COLO668 (cell line): ENCODE measurements around the gene MAS1.
"Not testable (repeated sequence)": the region's sequence is repeated elsewhere in the genome, so short reads cannot be mapped to it uniquely, and the experiment has no call there.

Experiments
- DNase-seq: peaks from one replicate; lab custom pipeline; 2025; ENCODE audit not compliant: unreplicated experiment; lab: John Stamatoyannopoulos, UW

Gene MAS1

GRCh38 chr6:159890792-159891191, at the start of gene MAS1:
Gene MAS1, plus strand, starts transcription at chr6:159890988. Its CDS starts 15,968 bp downstream, at chr6:159906956.
- no peak for DNase-seq

- no peak for DNase-seq
These were observed 48.8 kb upstream of the MAS1 start for GRCh38 chr6:159842035-159842434.

GRCh38 chr6:159844737-159845645, 45.8 kb upstream of the MAS1 start:
- peak; percentile 73 for DNase-seq

GRCh38 chr6:159848552-159848951, 42.2 kb upstream of the MAS1 start:
- DNase-seq, result not testable (repeated sequence)

- DNase-seq, result not testable (repeated sequence)
These were observed 40.9 kb upstream of the MAS1 start for GRCh38 chr6:159849851-159850250.

GRCh38 chr6:159852877-159853276, 37.9 kb upstream of the MAS1 start:
- DNase-seq, result no peak

GRCh38 chr6:159853754-159854153, 37.0 kb upstream of the MAS1 start:
- no peak for DNase-seq

- DNase-seq, result no peak
These were observed 35.8 kb upstream of the MAS1 start for GRCh38 chr6:159854959-159855358.

- no peak for DNase-seq
These were observed 32.5 kb upstream of the MAS1 start for GRCh38 chr6:159858259-159858658.

- DNase-seq, result no peak
These were observed 30.3 kb upstream of the MAS1 start for GRCh38 chr6:159860482-159860881.

GRCh38 chr6:159862103-159862502, 28.7 kb upstream of the MAS1 start:
- no peak for DNase-seq

- DNase-seq, result peak; percentile 33
These were observed 27.4 kb upstream of the MAS1 start for GRCh38 chr6:159863341-159863740.

GRCh38 chr6:159865226-159865920, 25.4 kb upstream of the MAS1 start:
- no peak for DNase-seq

- DNase-seq, result no peak
These were observed 24.2 kb upstream of the MAS1 start for GRCh38 chr6:159866286-159867247.

GRCh38 chr6:159871241-159871640, 19.5 kb upstream of the MAS1 start:
- no peak for DNase-seq

- no peak for DNase-seq
These were observed 18.9 kb upstream of the MAS1 start for GRCh38 chr6:159871906-159872305.

GRCh38 chr6:159874435-159874834, 16.4 kb upstream of the MAS1 start:
- DNase-seq, result no peak

- peak; percentile 55 for DNase-seq
These were observed 15.6 kb upstream of the MAS1 start for GRCh38 chr6:159875194-159875593.

GRCh38 chr6:159876242-159876641, 14.5 kb upstream of the MAS1 start:
- no peak for DNase-seq

- DNase-seq, result no peak
These were observed 13.5 kb upstream of the MAS1 start for GRCh38 chr6:159877256-159877808.

- DNase-seq, result no peak
These were observed 12.4 kb upstream of the MAS1 start for GRCh38 chr6:159878341-159878740.
